ENCODE measurements around the gene EGFL7.

DNA sequence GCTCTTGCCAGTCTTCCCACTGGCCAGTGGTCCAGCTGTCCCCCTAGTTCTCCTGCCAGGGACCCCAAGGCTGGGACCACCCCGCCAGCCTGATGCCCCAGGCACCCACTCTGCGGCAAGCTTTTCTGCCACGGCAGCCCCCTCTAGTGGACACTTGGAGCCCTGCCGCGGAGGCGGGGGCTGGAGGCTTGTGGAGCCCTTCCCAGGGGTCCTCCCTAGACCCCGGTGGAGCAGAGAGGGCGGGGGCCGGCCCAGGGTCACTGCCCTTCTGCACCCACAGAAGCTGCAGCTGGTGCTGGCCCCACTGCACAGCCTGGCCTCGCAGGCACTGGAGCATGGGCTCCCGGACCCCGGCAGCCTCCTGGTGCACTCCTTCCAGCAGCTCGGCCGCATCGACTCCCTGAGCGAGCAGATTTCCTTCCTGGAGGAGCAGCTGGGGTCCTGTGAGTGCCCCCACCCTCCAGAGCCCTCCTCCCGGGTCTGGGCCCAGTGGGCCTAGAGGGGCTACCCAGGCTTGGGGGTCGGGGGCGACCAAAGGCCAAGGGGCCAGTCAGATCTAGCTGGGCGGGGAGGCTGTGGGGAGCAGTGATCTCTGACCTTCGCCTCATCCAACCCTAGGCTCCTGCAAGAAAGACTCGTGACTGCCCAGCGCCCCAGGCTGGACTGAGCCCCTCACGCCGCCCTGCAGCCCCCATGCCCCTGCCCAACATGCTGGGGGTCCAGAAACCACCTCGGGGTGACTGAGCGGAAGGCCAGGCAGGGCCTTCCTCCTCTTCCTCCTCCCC lies 9.1 kb downstream of the EGFL7 start:
- TF ChIP-seq ZNF624 (tag by site-specific recombination; IDR thresholded peaks at IDR 0.05), result no peak
- TF ChIP-seq, protein P1, sequence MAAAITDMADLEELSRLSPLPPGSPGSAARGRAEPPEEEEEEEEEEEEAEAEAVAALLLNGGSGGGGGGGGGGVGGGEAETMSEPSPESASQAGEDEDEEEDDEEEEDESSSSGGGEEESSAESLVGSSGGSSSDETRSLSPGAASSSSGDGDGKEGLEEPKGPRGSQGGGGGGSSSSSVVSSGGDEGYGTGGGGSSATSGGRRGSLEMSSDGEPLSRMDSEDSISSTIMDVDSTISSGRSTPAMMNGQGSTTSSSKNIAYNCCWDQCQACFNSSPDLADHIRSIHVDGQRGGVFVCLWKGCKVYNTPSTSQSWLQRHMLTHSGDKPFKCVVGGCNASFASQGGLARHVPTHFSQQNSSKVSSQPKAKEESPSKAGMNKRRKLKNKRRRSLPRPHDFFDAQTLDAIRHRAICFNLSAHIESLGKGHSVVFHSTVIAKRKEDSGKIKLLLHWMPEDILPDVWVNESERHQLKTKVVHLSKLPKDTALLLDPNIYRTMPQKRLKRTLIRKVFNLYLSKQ (tag by site-specific recombination; IDR thresholded peaks at IDR 0.05; ENCODE audit: borderline replicate concordance), result no peak
- TF ChIP-seq, protein P2, sequence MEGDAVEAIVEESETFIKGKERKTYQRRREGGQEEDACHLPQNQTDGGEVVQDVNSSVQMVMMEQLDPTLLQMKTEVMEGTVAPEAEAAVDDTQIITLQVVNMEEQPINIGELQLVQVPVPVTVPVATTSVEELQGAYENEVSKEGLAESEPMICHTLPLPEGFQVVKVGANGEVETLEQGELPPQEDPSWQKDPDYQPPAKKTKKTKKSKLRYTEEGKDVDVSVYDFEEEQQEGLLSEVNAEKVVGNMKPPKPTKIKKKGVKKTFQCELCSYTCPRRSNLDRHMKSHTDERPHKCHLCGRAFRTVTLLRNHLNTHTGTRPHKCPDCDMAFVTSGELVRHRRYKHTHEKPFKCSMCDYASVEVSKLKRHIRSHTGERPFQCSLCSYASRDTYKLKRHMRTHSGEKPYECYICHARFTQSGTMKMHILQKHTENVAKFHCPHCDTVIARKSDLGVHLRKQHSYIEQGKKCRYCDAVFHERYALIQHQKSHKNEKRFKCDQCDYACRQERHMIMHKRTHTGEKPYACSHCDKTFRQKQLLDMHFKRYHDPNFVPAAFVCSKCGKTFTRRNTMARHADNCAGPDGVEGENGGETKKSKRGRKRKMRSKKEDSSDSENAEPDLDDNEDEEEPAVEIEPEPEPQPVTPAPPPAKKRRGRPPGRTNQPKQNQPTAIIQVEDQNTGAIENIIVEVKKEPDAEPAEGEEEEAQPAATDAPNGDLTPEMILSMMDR (tag by site-specific recombination; IDR thresholded peaks at IDR 0.05), result peak; percentile 88
- no peak for TF ChIP-seq ZNF221 (tag by site-specific recombination; IDR thresholded peaks at IDR 0.05; ENCODE audit: borderline replicate concordance)
- TF ChIP-seq, protein P3, sequence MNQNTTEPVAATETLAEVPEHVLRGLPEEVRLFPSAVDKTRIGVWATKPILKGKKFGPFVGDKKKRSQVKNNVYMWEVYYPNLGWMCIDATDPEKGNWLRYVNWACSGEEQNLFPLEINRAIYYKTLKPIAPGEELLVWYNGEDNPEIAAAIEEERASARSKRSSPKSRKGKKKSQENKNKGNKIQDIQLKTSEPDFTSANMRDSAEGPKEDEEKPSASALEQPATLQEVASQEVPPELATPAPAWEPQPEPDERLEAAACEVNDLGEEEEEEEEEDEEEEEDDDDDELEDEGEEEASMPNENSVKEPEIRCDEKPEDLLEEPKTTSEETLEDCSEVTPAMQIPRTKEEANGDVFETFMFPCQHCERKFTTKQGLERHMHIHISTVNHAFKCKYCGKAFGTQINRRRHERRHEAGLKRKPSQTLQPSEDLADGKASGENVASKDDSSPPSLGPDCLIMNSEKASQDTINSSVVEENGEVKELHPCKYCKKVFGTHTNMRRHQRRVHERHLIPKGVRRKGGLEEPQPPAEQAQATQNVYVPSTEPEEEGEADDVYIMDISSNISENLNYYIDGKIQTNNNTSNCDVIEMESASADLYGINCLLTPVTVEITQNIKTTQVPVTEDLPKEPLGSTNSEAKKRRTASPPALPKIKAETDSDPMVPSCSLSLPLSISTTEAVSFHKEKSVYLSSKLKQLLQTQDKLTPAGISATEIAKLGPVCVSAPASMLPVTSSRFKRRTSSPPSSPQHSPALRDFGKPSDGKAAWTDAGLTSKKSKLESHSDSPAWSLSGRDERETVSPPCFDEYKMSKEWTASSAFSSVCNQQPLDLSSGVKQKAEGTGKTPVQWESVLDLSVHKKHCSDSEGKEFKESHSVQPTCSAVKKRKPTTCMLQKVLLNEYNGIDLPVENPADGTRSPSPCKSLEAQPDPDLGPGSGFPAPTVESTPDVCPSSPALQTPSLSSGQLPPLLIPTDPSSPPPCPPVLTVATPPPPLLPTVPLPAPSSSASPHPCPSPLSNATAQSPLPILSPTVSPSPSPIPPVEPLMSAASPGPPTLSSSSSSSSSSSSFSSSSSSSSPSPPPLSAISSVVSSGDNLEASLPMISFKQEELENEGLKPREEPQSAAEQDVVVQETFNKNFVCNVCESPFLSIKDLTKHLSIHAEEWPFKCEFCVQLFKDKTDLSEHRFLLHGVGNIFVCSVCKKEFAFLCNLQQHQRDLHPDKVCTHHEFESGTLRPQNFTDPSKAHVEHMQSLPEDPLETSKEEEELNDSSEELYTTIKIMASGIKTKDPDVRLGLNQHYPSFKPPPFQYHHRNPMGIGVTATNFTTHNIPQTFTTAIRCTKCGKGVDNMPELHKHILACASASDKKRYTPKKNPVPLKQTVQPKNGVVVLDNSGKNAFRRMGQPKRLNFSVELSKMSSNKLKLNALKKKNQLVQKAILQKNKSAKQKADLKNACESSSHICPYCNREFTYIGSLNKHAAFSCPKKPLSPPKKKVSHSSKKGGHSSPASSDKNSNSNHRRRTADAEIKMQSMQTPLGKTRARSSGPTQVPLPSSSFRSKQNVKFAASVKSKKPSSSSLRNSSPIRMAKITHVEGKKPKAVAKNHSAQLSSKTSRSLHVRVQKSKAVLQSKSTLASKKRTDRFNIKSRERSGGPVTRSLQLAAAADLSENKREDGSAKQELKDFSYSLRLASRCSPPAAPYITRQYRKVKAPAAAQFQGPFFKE (tag by site-specific recombination; IDR thresholded peaks at IDR 0.05; ENCODE audit: borderline replicate concordance), result no peak
- no peak for TF ChIP-seq ZNF350 (tag by site-specific recombination; IDR thresholded peaks at IDR 0.05)
- TF ChIP-seq ZBTB7A (tag by site-specific recombination; IDR thresholded peaks at IDR 0.05; ENCODE audit: low read depth), result peak; percentile 91
- TF ChIP-seq, protein P4, sequence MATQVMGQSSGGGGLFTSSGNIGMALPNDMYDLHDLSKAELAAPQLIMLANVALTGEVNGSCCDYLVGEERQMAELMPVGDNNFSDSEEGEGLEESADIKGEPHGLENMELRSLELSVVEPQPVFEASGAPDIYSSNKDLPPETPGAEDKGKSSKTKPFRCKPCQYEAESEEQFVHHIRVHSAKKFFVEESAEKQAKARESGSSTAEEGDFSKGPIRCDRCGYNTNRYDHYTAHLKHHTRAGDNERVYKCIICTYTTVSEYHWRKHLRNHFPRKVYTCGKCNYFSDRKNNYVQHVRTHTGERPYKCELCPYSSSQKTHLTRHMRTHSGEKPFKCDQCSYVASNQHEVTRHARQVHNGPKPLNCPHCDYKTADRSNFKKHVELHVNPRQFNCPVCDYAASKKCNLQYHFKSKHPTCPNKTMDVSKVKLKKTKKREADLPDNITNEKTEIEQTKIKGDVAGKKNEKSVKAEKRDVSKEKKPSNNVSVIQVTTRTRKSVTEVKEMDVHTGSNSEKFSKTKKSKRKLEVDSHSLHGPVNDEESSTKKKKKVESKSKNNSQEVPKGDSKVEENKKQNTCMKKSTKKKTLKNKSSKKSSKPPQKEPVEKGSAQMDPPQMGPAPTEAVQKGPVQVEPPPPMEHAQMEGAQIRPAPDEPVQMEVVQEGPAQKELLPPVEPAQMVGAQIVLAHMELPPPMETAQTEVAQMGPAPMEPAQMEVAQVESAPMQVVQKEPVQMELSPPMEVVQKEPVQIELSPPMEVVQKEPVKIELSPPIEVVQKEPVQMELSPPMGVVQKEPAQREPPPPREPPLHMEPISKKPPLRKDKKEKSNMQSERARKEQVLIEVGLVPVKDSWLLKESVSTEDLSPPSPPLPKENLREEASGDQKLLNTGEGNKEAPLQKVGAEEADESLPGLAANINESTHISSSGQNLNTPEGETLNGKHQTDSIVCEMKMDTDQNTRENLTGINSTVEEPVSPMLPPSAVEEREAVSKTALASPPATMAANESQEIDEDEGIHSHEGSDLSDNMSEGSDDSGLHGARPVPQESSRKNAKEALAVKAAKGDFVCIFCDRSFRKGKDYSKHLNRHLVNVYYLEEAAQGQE (tag by site-specific recombination; IDR thresholded peaks at IDR 0.05), result no peak
- no peak for TF ChIP-seq ZNF391 (tag by site-specific recombination; IDR thresholded peaks at IDR 0.05; ENCODE audit: borderline replicate concordance, low read depth)
- no peak for TF ChIP-seq KLF16 (tag by site-specific recombination; IDR thresholded peaks at IDR 0.05)
- TF ChIP-seq YY1 (tag by site-specific recombination; IDR thresholded peaks at IDR 0.05), result no peak

All from HEK293 (cell line).